ENCODE measurements around the gene TUT4.
"Not testable (repeated sequence)": the region's sequence is repeated elsewhere in the genome, so short reads cannot be mapped to it uniquely, and the experiment has no call there.

The TUT4 gene

DNA sequence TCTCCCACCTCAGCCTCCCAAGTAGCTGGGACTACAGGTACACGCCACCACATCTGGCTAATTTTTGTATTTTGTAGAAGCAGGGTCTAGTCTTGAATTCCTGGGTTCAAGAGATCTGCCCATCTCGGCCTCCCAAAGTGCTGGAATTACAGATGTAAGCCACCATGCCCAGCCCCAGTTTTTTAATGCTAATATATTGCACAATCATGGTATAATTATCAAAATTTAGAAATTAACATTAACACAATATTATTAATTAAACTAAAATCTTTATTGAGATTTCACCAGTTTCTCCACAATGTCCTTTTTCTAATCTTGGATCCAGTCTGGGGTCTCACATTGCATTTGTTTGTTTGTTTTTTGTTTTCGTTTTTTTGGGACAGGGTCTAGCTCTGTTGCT, 27.4 kb upstream of the TUT4 start:
- no peak overlapping the region for H3K4me3 ChIP-seq (ENCODE audit: low read depth, low read length)
- no peak overlapping the region for H2AFZ ChIP-seq (ENCODE audit: insufficient read depth, low read length, poor library complexity)
- H3K9ac ChIP-seq (ENCODE audit: low read length) = no peak overlapping the region
- H4K91ac ChIP-seq (ENCODE audit: low read depth, low read length) = no peak overlapping the region
- no peak for DNase-seq
- no peak overlapping the region for H3K18ac ChIP-seq (ENCODE audit: low read length)
- H3K27me3 ChIP-seq (ENCODE audit: insufficient read depth, low read length) = no peaks in the 10 kb centered on the region
- H3K4me2 ChIP-seq (ENCODE audit: low read length) = no peak overlapping the region
- peak overlapping the region; percentile 55 for H2BK120ac ChIP-seq (ENCODE audit: insufficient read depth, low read length, poor library complexity)
- no peak overlapping the region for H2BK12ac ChIP-seq (ENCODE audit: low read length)
- H4K8ac ChIP-seq (ENCODE audit: low read depth, low read length) = no peak overlapping the region
- no peak overlapping the region for H3K23ac ChIP-seq (ENCODE audit: low read length)
- no peak overlapping the region for H3K14ac ChIP-seq (ENCODE audit: low read length)
- H2AK5ac ChIP-seq (ENCODE audit: low read length) = no peak overlapping the region
- no peak overlapping the region for H4K12ac ChIP-seq (ENCODE audit: low read depth, low read length)
- H3K79me1 ChIP-seq (ENCODE audit: low read length) = peaks cover 1% of the 10 kb centered on the region
- WGBS (ENCODE audit: extremely low coverage, insufficient coverage, insufficient read length) = no CpG with 5 or more reads among the region's 3 CpGs
- no peaks in the 10 kb centered on the region for H3K9me3 ChIP-seq (ENCODE audit: insufficient read depth, low read depth, low read length)
- no peak overlapping the region for H3K27ac ChIP-seq (ENCODE audit: low read depth, low read length)
- H2BK5ac ChIP-seq (ENCODE audit: low read depth, low read length, poor library complexity) = no peak overlapping the region
- no peaks in the 10 kb centered on the region for H3K36me3 ChIP-seq (ENCODE audit: control insufficient read depth in 1 of 2, insufficient read depth in 2 of 2, low read length in 2 of 2)
- H3K79me2 ChIP-seq (ENCODE audit: control insufficient read depth, insufficient read depth, low read length, poor library complexity) = no peaks in the 10 kb centered on the region
- peaks cover 4% of the 10 kb centered on the region in 2 experiments for H3K4me1 ChIP-seq (ENCODE audit: control insufficient read depth in 1 of 2, insufficient read depth in 2 of 2, low read length in 2 of 2)
- H3K4ac ChIP-seq (ENCODE audit: low read depth, low read length) = no peak overlapping the region

DNA sequence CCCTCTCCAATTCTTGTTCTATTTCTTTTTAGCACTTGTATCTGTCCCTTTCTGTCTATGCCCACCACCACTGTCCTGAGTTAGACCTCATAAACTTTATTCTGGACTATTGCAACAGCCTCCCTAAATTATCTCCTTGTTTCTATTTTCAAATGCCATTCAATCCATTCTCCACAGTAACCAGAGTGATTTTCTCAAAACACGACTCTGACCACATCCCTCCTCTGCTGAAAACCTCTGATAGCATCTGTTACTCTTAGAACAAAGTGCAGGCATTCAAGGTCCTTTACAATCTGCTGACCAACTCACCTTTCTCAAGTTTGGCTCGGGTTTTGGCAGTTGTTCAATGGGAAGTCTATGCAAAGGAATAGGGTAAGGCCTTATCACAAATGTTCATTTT, 26.5 kb upstream of the TUT4 start:
- no peak overlapping the region for H2AK5ac ChIP-seq (ENCODE audit: low read length)
- no peak overlapping the region for H3K14ac ChIP-seq (ENCODE audit: low read length)
- peak; percentile 48 to 79 for DNase-seq
- H3K23ac ChIP-seq (ENCODE audit: low read length) = no peak overlapping the region
- H3K79me2 ChIP-seq (ENCODE audit: control insufficient read depth, insufficient read depth, low read length, poor library complexity) = no peaks in the 10 kb centered on the region
- H3K9ac ChIP-seq (ENCODE audit: low read length) = no peak overlapping the region
- no peak overlapping the region for H3K4me3 ChIP-seq (ENCODE audit: low read depth, low read length)
- no peak overlapping the region for H3K4me2 ChIP-seq (ENCODE audit: low read length)
- no peak overlapping the region for H3K4ac ChIP-seq (ENCODE audit: low read depth, low read length)
- H3K79me1 ChIP-seq (ENCODE audit: low read length) = peaks cover 1% of the 10 kb centered on the region
- H2BK120ac ChIP-seq (ENCODE audit: insufficient read depth, low read length, poor library complexity) = no peak overlapping the region
- H3K9me3 ChIP-seq (ENCODE audit: insufficient read depth, low read depth, low read length) = no peaks in the 10 kb centered on the region
- H3K27me3 ChIP-seq (ENCODE audit: insufficient read depth, low read length) = no peaks in the 10 kb centered on the region
- no peak overlapping the region for H2AFZ ChIP-seq (ENCODE audit: insufficient read depth, low read length, poor library complexity)
- H3K36me3 ChIP-seq (ENCODE audit: control insufficient read depth in 1 of 2, insufficient read depth in 2 of 2, low read length in 2 of 2) = no peaks in the 10 kb centered on the region
- H2BK5ac ChIP-seq (ENCODE audit: low read depth, low read length, poor library complexity) = no peak overlapping the region
- H4K8ac ChIP-seq (ENCODE audit: low read depth, low read length) = no peak overlapping the region
- H3K18ac ChIP-seq (ENCODE audit: low read length) = no peak overlapping the region
- H2BK12ac ChIP-seq (ENCODE audit: low read length) = no peak overlapping the region
- peaks cover 4% of the 10 kb centered on the region in 2 experiments for H3K4me1 ChIP-seq (ENCODE audit: control insufficient read depth in 1 of 2, insufficient read depth in 2 of 2, low read length in 2 of 2)
- H4K91ac ChIP-seq (ENCODE audit: low read depth, low read length) = no peak overlapping the region
- no peak overlapping the region for H4K12ac ChIP-seq (ENCODE audit: low read depth, low read length)
- no CpG with 5 or more reads among the region's 2 CpGs for WGBS (ENCODE audit: extremely low coverage, insufficient coverage, insufficient read length)
- peak overlapping the region; percentile 5 for H3K27ac ChIP-seq (ENCODE audit: low read depth, low read length)

DNA sequence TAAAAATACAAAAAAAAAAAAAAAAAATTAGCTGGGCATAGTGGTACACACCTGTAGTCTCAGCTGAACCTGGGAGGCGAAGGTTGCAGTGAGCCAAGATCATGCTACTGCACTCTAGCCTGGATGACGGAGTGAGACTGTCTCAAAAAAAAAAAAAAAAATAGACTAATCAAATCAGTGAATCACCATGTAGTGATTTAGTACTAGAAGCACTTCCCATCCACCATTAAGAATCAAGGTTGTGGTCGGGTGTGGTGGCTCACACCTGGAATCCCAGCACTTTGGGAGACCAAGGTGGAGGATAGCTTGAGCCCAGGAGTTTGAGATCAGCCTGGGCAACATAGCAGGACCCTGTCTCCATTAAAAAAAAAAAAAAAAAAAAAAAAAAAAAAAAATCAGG, 25.2 kb upstream of the TUT4 start:
- H2AK5ac ChIP-seq (ENCODE audit: low read length); H3K4me3 ChIP-seq (ENCODE audit: low read depth, low read length); H3K27ac ChIP-seq (ENCODE audit: low read depth, low read length); H3K9ac ChIP-seq (ENCODE audit: low read length); H2BK120ac ChIP-seq (ENCODE audit: insufficient read depth, low read length, poor library complexity); H3K23ac ChIP-seq (ENCODE audit: low read length); H4K8ac ChIP-seq (ENCODE audit: low read depth, low read length); H3K36me3 ChIP-seq (ENCODE audit: control insufficient read depth in 1 of 2, insufficient read depth in 2 of 2, low read length in 2 of 2); H4K12ac ChIP-seq (ENCODE audit: low read depth, low read length); H3K79me1 ChIP-seq (ENCODE audit: low read length); H2BK5ac ChIP-seq (ENCODE audit: low read depth, low read length, poor library complexity); H2AFZ ChIP-seq (ENCODE audit: insufficient read depth, low read length, poor library complexity); H3K4ac ChIP-seq (ENCODE audit: low read depth, low read length); H3K27me3 ChIP-seq (ENCODE audit: insufficient read depth, low read length); H3K4me2 ChIP-seq (ENCODE audit: low read length); H3K79me2 ChIP-seq (ENCODE audit: control insufficient read depth, insufficient read depth, low read length, poor library complexity); H3K4me1 ChIP-seq (ENCODE audit: control insufficient read depth in 1 of 2, insufficient read depth in 2 of 2, low read length in 2 of 2); H3K14ac ChIP-seq (ENCODE audit: low read length); H4K91ac ChIP-seq (ENCODE audit: low read depth, low read length); H3K9me3 ChIP-seq (ENCODE audit: insufficient read depth, low read depth, low read length); H2BK12ac ChIP-seq (ENCODE audit: low read length); DNase-seq; H3K18ac ChIP-seq (ENCODE audit: low read length): not testable (repeated sequence)
- no CpG with 5 or more reads among the region's 3 CpGs for whole genome bisulfite sequencing (ENCODE audit: extremely low coverage, insufficient coverage, insufficient read length)

DNA sequence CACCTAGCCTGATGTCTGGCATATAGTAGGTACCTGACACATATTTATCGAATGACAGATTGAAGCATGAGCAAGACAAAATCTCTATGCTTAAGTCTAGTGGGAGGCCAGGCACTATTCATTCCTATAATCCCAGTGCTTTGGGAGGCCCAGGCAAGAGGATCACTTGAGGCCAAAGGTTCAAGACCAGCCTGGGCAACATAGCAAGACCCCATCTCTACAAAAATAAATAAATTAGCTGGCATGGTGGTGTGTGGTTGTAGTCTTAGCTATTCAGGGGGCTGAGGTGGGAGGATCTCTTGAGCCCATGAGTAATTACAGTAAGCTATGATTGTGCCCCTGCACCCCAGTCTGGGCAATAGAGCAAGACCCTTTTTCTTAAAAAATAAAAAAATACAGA, 23.2 kb upstream of the TUT4 start:
- H3K9me3 ChIP-seq (ENCODE audit: insufficient read depth, low read depth, low read length) = no peaks in the 10 kb centered on the region
- H4K12ac ChIP-seq (ENCODE audit: low read depth, low read length) = no peak overlapping the region
- H3K9ac ChIP-seq (ENCODE audit: low read length) = peak overlapping the region; percentile 12

More for the DNA sequence above, 23.2 kb upstream of the TUT4 start:
- no peak overlapping the region for H2BK5ac ChIP-seq (ENCODE audit: low read depth, low read length, poor library complexity)
- H2BK12ac ChIP-seq (ENCODE audit: low read length) = no peak overlapping the region
- H3K18ac ChIP-seq (ENCODE audit: low read length) = no peak overlapping the region
- H3K4me2 ChIP-seq (ENCODE audit: low read length) = no peak overlapping the region
- no peak overlapping the region for H3K4ac ChIP-seq (ENCODE audit: low read depth, low read length)
- no peaks in the 10 kb centered on the region for H3K27me3 ChIP-seq (ENCODE audit: insufficient read depth, low read length)
- no peak overlapping the region for H2AFZ ChIP-seq (ENCODE audit: insufficient read depth, low read length, poor library complexity)
- H3K79me2 ChIP-seq (ENCODE audit: control insufficient read depth, insufficient read depth, low read length, poor library complexity) = no peaks in the 10 kb centered on the region
- H3K14ac ChIP-seq (ENCODE audit: low read length) = no peak overlapping the region
- H3K23ac ChIP-seq (ENCODE audit: low read length) = no peak overlapping the region
- H3K36me3 ChIP-seq (ENCODE audit: control insufficient read depth in 1 of 2, insufficient read depth in 2 of 2, low read length in 2 of 2) = no peaks in the 10 kb centered on the region
- no peak overlapping the region for H3K27ac ChIP-seq (ENCODE audit: low read depth, low read length)
- no CpG with 5 or more reads among the region's 1 CpG for WGBS (ENCODE audit: extremely low coverage, insufficient coverage, insufficient read length)
- no peak overlapping the region for H3K4me3 ChIP-seq (ENCODE audit: low read depth, low read length)
- no peak for DNase-seq
- H3K4me1 ChIP-seq (ENCODE audit: control insufficient read depth in 1 of 2, insufficient read depth in 2 of 2, low read length in 2 of 2) = peaks cover 4% of the 10 kb centered on the region in 2 experiments
- no peak overlapping the region for H4K8ac ChIP-seq (ENCODE audit: low read depth, low read length)
- H2AK5ac ChIP-seq (ENCODE audit: low read length) = no peak overlapping the region
- H3K79me1 ChIP-seq (ENCODE audit: low read length) = peaks cover 1% of the 10 kb centered on the region
- no peak overlapping the region for H4K91ac ChIP-seq (ENCODE audit: low read depth, low read length)
- H2BK120ac ChIP-seq (ENCODE audit: insufficient read depth, low read length, poor library complexity) = no peak overlapping the region

Measured in trophoblast cell (in vitro differentiated cells and primary cell).